AG04449 (cell line): ENCODE results near the gene RRP1B.
"Not testable (repeated sequence)": the region's sequence is repeated elsewhere in the genome, so short reads cannot be mapped to it uniquely, and the experiment has no call there.

ENCODE experiments used
- CTCF ChIA-PET: fragments of 350-600 bp; formaldehyde crosslinking; extraction: SDS; loops from one replicate; lab custom pipeline; 2021; ENCODE audit warnings: antibody characterized with exemption; lab: Yijun Ruan, JAX
- POLR2A ChIA-PET: fragments of 400-600, 350-600 bp; formaldehyde crosslinking; extraction: SDS; loops from one replicate; lab custom pipeline; 2020; ENCODE audit warnings: antibody characterized with exemption, inconsistent platforms; lab: Yijun Ruan, JAX
- DNase-seq: peaks from one replicate; pipeline ENCODE4 v3.0.0-alpha.2; 2010; ENCODE audit warnings: low read depth, low spot score
- H3K4me3 ChIP-seq: 2 replicates; pipeline ENCODE4 v1.5.1; 2011; ENCODE audit warnings: low read depth, mild to moderate bottlenecking, control low read depth, low read length
- TF ChIP-seq, protein P1 (sequence below): IDR thresholded peaks from one replicate; pipeline ENCODE4 v1.5.1; 2011; ENCODE audit warnings: mild to moderate bottlenecking, moderate library complexity, low read length, control low read depth, inconsistent platforms; ENCODE audit not compliant: insufficient read depth; ENCODE audit errors: missing control alignments

The RRP1B gene

DNA sequence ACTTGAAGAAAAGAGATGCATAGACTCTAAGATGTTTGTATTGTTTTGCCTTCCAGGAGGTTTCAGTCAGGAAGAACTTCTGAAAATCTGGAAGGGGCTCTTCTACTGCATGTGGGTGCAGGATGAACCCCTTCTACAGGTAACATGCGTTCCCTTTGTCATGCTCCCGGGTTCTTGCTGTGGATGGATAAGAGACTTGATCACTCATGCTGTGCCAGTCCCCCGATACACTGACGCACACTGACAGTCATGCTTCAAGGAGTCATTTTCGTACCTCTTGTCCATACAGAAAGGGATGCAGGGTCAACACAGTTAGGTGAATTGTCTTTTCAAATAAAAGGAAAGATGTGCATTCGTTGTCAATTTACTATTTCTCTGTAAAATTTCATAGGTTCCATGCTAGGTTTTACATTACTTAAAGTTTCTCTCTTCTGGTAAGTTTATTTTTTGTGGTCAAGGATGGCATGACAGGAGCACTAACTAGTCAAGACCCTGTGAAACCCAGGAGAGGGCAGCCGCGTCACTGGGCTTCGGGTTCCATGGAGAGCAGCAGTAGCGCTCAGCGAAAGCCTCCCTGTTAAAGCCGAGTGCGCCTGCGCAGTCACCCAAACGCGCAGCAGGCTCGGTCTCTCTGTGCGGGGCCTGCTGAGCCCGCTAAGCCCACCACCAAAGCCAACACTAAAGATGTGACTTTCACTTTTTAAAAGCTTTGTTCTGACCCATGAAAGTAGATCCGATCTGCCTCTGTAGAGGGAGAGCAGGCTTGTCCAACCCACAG is 10.7 kb downstream of the RRP1B start:
- no peak overlapping the region for H3K4me3 ChIP-seq
- no peak for DNase-seq
- ChIA-PET POLR2A (no interaction called here), CTCF (interaction anchor here (1.3 kb wide), 1 partner anchor 8 kb away, joined by 3 read pairs; no protein-coding TSS in a partner anchor)
- TF ChIP-seq, protein P1, sequence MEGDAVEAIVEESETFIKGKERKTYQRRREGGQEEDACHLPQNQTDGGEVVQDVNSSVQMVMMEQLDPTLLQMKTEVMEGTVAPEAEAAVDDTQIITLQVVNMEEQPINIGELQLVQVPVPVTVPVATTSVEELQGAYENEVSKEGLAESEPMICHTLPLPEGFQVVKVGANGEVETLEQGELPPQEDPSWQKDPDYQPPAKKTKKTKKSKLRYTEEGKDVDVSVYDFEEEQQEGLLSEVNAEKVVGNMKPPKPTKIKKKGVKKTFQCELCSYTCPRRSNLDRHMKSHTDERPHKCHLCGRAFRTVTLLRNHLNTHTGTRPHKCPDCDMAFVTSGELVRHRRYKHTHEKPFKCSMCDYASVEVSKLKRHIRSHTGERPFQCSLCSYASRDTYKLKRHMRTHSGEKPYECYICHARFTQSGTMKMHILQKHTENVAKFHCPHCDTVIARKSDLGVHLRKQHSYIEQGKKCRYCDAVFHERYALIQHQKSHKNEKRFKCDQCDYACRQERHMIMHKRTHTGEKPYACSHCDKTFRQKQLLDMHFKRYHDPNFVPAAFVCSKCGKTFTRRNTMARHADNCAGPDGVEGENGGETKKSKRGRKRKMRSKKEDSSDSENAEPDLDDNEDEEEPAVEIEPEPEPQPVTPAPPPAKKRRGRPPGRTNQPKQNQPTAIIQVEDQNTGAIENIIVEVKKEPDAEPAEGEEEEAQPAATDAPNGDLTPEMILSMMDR, result no peak

DNA sequence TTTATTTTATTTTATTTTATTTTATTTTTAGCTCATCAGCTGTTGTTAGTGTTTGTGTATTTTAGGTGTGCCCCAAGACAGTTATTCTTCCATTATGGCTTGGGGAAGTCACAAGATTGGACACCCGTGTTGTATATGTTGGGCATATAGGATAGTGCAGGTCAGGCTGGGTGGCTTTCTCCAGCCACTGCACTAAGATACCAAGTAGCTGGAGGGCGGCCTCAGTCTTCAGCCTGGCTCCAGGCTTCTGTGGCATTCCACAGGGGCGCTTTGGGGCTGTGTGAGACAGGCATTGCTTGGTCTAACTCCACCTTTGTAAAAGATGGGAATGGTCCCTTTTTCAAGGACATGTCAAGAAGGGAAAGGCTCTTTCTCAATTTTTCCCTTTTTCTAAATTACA is 16.5 kb downstream of the RRP1B start:
- ChIA-PET POLR2A (no interaction called here), CTCF (no interaction called here)
- TF ChIP-seq, protein P1, result no peak
- DNase-seq, result no peak
- no peak overlapping the region for H3K4me3 ChIP-seq

DNA sequence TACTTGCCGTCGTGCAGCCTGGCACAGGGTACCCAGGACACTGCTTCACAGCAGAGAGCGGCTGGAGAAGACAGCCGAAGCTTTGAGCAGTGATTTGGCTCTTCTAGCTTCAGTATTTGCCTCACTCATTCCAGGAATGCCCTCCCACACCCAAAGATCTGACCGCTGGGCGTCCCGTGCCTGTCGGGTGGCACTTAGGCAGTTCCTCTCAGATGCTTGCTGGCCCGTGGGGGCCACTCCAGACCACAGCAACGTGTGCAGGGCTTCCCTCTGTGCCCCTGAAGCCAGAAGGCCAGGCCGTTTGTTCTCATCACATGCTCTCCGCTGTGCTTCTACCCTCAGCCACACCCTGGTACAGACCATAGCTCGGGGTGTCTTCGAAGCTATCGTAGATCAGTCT is 17.0 kb downstream of the RRP1B start:
- TF ChIP-seq, protein P1, result no peak
- no peak for DNase-seq
- no peak overlapping the region for H3K4me3 ChIP-seq
- ChIA-PET POLR2A (no interaction called here), CTCF (no interaction called here)

- CTCF ChIA-PET, result no interaction called here
Measured at GRCh38 chr21:43679951-43680350, 20.6 kb downstream of the RRP1B start.

GRCh38 chr21:43680421-43680820 is 21.1 kb downstream of the RRP1B start:
- POLR2A ChIA-PET, DNase-seq, H3K4me3 ChIP-seq, CTCF ChIA-PET: not testable (repeated sequence)

More at GRCh38 chr21:43679951-43680350, 20.6 kb downstream of the RRP1B start:
- DNase-seq, result no peak
- POLR2A ChIA-PET, result no interaction called here
- no peak overlapping the region for H3K4me3 ChIP-seq
- TF ChIP-seq, protein P1, result no peak

DNA sequence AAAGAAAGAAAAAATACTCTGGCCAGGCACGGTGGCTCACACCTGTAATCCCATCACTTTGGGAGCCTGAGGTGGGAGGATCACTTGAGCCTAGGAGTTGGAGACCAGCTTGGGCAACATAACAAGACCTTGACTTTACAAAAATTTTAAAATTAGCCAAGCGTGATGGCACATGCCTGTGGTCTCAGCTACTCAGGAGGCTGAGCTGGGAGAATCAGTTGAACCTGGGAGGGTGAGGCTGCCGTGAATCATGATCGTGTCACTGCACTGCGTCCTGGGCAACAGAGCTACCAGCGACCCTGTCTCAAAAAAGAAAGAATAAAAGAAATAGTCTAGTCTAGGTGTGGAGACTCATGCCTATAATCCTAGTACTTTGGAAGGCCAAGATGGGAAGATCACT is 22.3 kb downstream of the RRP1B start:
- TF ChIP-seq, protein P1, result no peak
- POLR2A ChIA-PET, result no interaction called here
- no peak for DNase-seq
- CTCF ChIA-PET, result no interaction called here
- no peak overlapping the region for H3K4me3 ChIP-seq

- H3K4me3 ChIP-seq, result no peak overlapping the region
- no peak for DNase-seq
- CTCF ChIA-PET, result no interaction called here
- POLR2A ChIA-PET, result no interaction called here
- TF ChIP-seq, protein P1, result no peak
Measured at GRCh38 chr21:43684424-43684823, 25.1 kb downstream of the RRP1B start.
